HCT116 (cell line): ENCODE data around the gene DNAJB8. TPM values are rescaled to one million over a fixed set of nuclear protein-coding genes. Genes with fewer than 3 reads are reported as not detected.

Source experiments
- ATAC-seq: fragments of 200-7000 bp; cut with Tn5 transposase; 2 replicates; pipeline ENCODE4 v1.9.1; 2020; ENCODE audit warnings: mild to moderate bottlenecking, moderate library complexity
- BruUV-seq: library from RNA; stranded (reverse); fragments of 400-500 nt; replicated peaks from 2 replicates; lab custom pipeline; 2021; lab: Mats Ljungman, UMichigan
- CTCF ChIA-PET: fragments of 300-600 bp; sonication (Branson Sonifier 250); formaldehyde crosslinking; loops from one replicate; lab custom pipeline; 2021; ENCODE audit warnings: antibody characterized with exemption; lab: Charles Lee
- POLR2A ChIA-PET: fragments of 300-600, 350-600 bp; sonication (Branson Sonifier 250); formaldehyde crosslinking; loops from one replicate; lab custom pipeline; 2021; ENCODE audit warnings: antibody characterized with exemption; lab: Charles Lee
- RAD21 ChIA-PET, 2 experiments: fragments of 300-600 bp; sonication (Branson Sonifier 250); formaldehyde crosslinking; loops; one replicate each; lab custom pipeline; 2023; ENCODE audit warnings: low total read pairs in 2 of 2; ENCODE audit not compliant: uncharacterized antibody in 2 of 2, unreplicated experiment in 2 of 2, low non-redundant PET in 1 of 2; lab: Charles Lee
- DNase-seq: peaks from one replicate; pipeline ENCODE4 v3.0.0-alpha.2; 2010; ENCODE audit warnings: low read depth, low spot score
- H2AFZ ChIP-seq: fragments of 200-600 bp; shearing (Covaris generic), sonication (generic); 2 replicates; pipeline ENCODE4 v1.6.1; 2017; ENCODE audit warnings: low read depth, mixed run types, mixed read lengths, antibody characterized with exemption, low read length; ENCODE audit not compliant: poor library complexity, severe bottlenecking
- H3K27ac ChIP-seq: 2 replicates; pipeline ENCODE4 v1.5.1; 2012; ENCODE audit warnings: low read depth, low read length
- H3K27me3 ChIP-seq: fragments of 200-600 bp; sonication (generic); 2 replicates; pipeline ENCODE4 v1.6.1; 2016; ENCODE audit warnings: mixed run types, low read length, mixed read lengths; ENCODE audit not compliant: insufficient read depth
- H3K36me3 ChIP-seq, 2 experiments: fragments of 200-500 bp in 1 of 2; fragments of 200-600 bp in 1 of 2; sonication (Bioruptor generic) in 1 of 2; sonication (generic) in 1 of 2; 2 replicates each; pipeline versions ENCODE4 v1.5.1 to v1.6.1; 2014 to 2016; ENCODE audit warnings: low read length in 2 of 2, inconsistent platforms in 1 of 2, mixed read lengths in 1 of 2, mixed run types in 1 of 2; ENCODE audit not compliant: insufficient read depth in 2 of 2, control insufficient read depth in 1 of 2
- H3K4me1 ChIP-seq, 2 experiments: fragments of 200-600 bp in 1 of 2; sonication (generic) in 1 of 2; 2 replicates each; pipeline versions ENCODE4 v1.5.1 to v1.6.1; 2012 to 2017; ENCODE audit warnings: low read length in 2 of 2, inconsistent platforms in 1 of 2, mild to moderate bottlenecking in 1 of 2, mixed read lengths in 1 of 2, mixed run types in 1 of 2, moderate library complexity in 1 of 2; ENCODE audit not compliant: insufficient read depth in 2 of 2, control insufficient read depth in 1 of 2
- H3K4me2 ChIP-seq: fragments of 200-600 bp; sonication (generic); 2 replicates; pipeline ENCODE4 v1.6.1; 2017; ENCODE audit warnings: mixed run types, low read length, mixed read lengths
- H3K4me3 ChIP-seq, 2 experiments: fragments of 200-600 bp in 1 of 2; sonication (generic) in 1 of 2; replicated peaks in 1 of 2; 2 replicates each; pipeline ENCODE4 v1.5.1; 2011 to 2016; ENCODE audit warnings: low read length in 2 of 2, control low read depth in 1 of 2, low read depth in 1 of 2, mild to moderate bottlenecking in 1 of 2, mixed read lengths in 1 of 2, mixed run types in 1 of 2
- H3K79me2 ChIP-seq: fragments of 200-600 bp; sonication (generic); 2 replicates; pipeline ENCODE4 v1.6.1; 2017; ENCODE audit warnings: mild to moderate bottlenecking, mixed run types, low read length, moderate library complexity, mixed read lengths; ENCODE audit not compliant: insufficient read depth
- H3K9ac ChIP-seq: fragments of 200-600 bp; sonication (generic); 2 replicates; pipeline ENCODE4 v1.6.1; 2016; ENCODE audit warnings: low read length, mixed read lengths
- H3K9me2 ChIP-seq: fragments of 200-600 bp; sonication (generic), shearing (Covaris generic); 2 replicates; pipeline ENCODE4 v1.6.1; 2017; ENCODE audit warnings: mixed run types, mild to moderate bottlenecking, moderate library complexity; ENCODE audit not compliant: insufficient read depth
- H3K9me3 ChIP-seq, 2 experiments: fragments of 200-500 bp in 1 of 2; fragments of 200-600 bp in 1 of 2; sonication (Bioruptor generic) in 1 of 2; sonication (generic) in 1 of 2; 2 replicates each; pipeline ENCODE4 v1.6.1; 2014 to 2017; ENCODE audit warnings: low read length in 2 of 2, mixed read lengths in 2 of 2, inconsistent platforms in 1 of 2, low read depth in 1 of 2, mild to moderate bottlenecking in 1 of 2, mixed run types in 1 of 2, moderate library complexity in 1 of 2; ENCODE audit not compliant: control insufficient read depth in 1 of 2, insufficient read depth in 1 of 2
- H4K20me1 ChIP-seq: fragments of 200-600 bp; sonication (generic), shearing (Covaris generic); 2 replicates; pipeline ENCODE4 v1.6.1; 2017; ENCODE audit warnings: mixed run types, mild to moderate bottlenecking, moderate library complexity; ENCODE audit not compliant: insufficient read depth
- CBX3 ChIP-seq: IDR thresholded peaks from 2 replicates; pipeline ENCODE4 v1.6.1; 2012; ENCODE audit warnings: low read depth
- CEBPB ChIP-seq: IDR thresholded peaks from 2 replicates; pipeline ENCODE4 v1.6.1; 2012; ENCODE audit warnings: low read depth
- EZH2 ChIP-seq: fragments of 200-600 bp; sonication (generic); IDR thresholded peaks from 2 replicates; pipeline ENCODE4 v1.6.1; 2017; ENCODE audit warnings: antibody characterized with exemption, mixed run types
- FOSL1 ChIP-seq: IDR thresholded peaks from 2 replicates; pipeline ENCODE4 v1.6.1; 2012; ENCODE audit warnings: low read depth
- JUND ChIP-seq: IDR thresholded peaks from 2 replicates; pipeline ENCODE4 v1.6.1; 2012
- RAD21 ChIP-seq: IDR thresholded peaks from 2 replicates; pipeline ENCODE4 v1.6.1; 2012; ENCODE audit warnings: low read depth, mild to moderate bottlenecking
- SRF ChIP-seq: IDR thresholded peaks from 2 replicates; pipeline ENCODE4 v1.6.1; 2012; ENCODE audit warnings: low read depth
- TCF7L2 ChIP-seq: IDR thresholded peaks from 2 replicates; pipeline ENCODE4 v1.7.0; 2011; ENCODE audit warnings: borderline replicate concordance, inconsistent platforms; ENCODE audit not compliant: insufficient read depth, insufficient read length; ENCODE audit errors: extremely low read depth
- YY1 ChIP-seq: IDR thresholded peaks from 2 replicates; pipeline ENCODE4 v1.6.1; 2011; ENCODE audit warnings: low read length, low read depth, moderate library complexity, mild to moderate bottlenecking; ENCODE audit not compliant: insufficient replicate concordance; ENCODE audit errors: extremely low read depth
- ZFX ChIP-seq: fragments of 450-650 bp; IDR thresholded peaks from 2 replicates; pipeline ENCODE4 v1.6.1; 2017
- intact Hi-C: fragments of 100-400 bp; cut with micrococcal nuclease; formaldehyde crosslinking; loops from 2 replicates; pipeline ENCODE4 v1.10.0; 2022
- total RNA-seq: library from RNA; stranded (reverse); gene quantifications from one replicate; pipeline ENCODE4 v1.2.1, GENCODE V29; 2021; ENCODE audit not compliant: unreplicated experiment
- TF ChIP-seq, protein P1 (sequence below): IDR thresholded peaks from 2 replicates; pipeline ENCODE4 v1.6.1; 2012
- TF ChIP-seq, protein P2 (sequence below), 3 experiments: fragments of 200-600 bp in 1 of 3; sonication (generic) in 1 of 3; IDR thresholded peaks in 2 of 3; conservative IDR thresholded peaks in 1 of 3; 2 replicates each; pipeline ENCODE4 v1.5.1; 2012 to 2017; ENCODE audit warnings: low read depth in 2 of 3, low read length in 2 of 3, antibody characterized with exemption in 1 of 3, borderline replicate concordance in 1 of 3, control low read depth in 1 of 3, mild to moderate bottlenecking in 1 of 3, mixed read lengths in 1 of 3, mixed run types in 1 of 3, moderate library complexity in 1 of 3; ENCODE audit not compliant: insufficient read depth in 1 of 3

Gene DNAJB8
- total RNA-seq, 1 experiment from 2014 or later: not detected

DNA sequence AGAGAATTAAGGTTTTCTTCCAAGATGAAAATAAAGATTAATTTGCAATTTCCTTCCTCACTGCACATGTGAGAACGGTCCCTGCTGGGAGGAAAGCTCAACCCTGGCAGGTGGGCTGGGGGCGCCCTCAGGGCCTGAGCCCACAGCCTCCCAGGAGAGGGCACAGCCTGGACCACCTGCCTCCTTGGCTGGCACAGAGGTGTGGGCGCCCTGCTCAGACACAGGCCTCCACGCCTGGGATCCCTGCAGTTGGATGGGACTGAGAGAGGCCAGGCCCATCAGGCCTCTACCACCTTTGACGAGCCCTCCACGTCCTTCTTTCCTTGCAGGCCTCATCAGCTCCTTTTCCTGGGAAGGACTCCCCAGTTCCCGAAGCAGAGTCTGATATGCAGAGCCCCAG, 46.4 kb downstream of the DNAJB8 start:
- intact Hi-C loops: loop anchor here (10.0 kb wide), 1 partner anchor 195 kb away; no protein-coding TSS in a partner anchor
- no peaks in the 10 kb centered on the region for H3K36me3 ChIP-seq
- no peaks in the 10 kb centered on the region for H3K79me2 ChIP-seq
- CTCF ChIA-PET: no interaction called here
- no peak overlapping the region for H3K4me3 ChIP-seq
- H3K9me3 ChIP-seq: peaks cover 0 to 11% of the 10 kb centered on the region in 2 experiments; a peak in 1 of 4 replicates
- no TSS peak for BruUV-seq
- H3K9ac ChIP-seq: no peak overlapping the region
- H2AFZ ChIP-seq: no peak overlapping the region
- peaks cover 55 to 77% of the 10 kb centered on the region in 2 experiments for H3K4me1 ChIP-seq
- ATAC-seq (no peak), DNase-seq (no peak)
- no peaks in the 10 kb centered on the region; the same call in 1 of the 2 replicates for H4K20me1 ChIP-seq
- TF ChIP-seq JUND (no peak), EZH2 (no peak), SRF (no peak), YY1 (no peak), TCF7L2 (no peak), FOSL1 (no peak), CEBPB (no peak), ZFX (no peak), RAD21 (no peak), CBX3 (no peak)
- POLR2A ChIA-PET: no interaction called here
- H3K27ac ChIP-seq: no peak overlapping the region
- no peak overlapping the region for H3K4me2 ChIP-seq
- H3K27me3 ChIP-seq: peaks cover 19% of the 10 kb centered on the region
- RAD21 ChIA-PET: no interaction called here
- no peaks in the 10 kb centered on the region for H3K9me2 ChIP-seq

GRCh38 chr3:128419311-128419710, 47.4 kb downstream of the DNAJB8 start:
- no peak overlapping the region for H3K27ac ChIP-seq
- no peaks in the 10 kb centered on the region; the same call in 1 of the 2 replicates for H4K20me1 ChIP-seq
- H3K79me2 ChIP-seq: no peaks in the 10 kb centered on the region
- H3K9me3 ChIP-seq: peaks cover 0 to 11% of the 10 kb centered on the region in 2 experiments; a peak in 1 of 4 replicates
- H2AFZ ChIP-seq: no peak overlapping the region
- POLR2A ChIA-PET: no interaction called here
- CTCF ChIA-PET: no interaction called here
- peaks cover 46 to 73% of the 10 kb centered on the region in 2 experiments for H3K4me1 ChIP-seq
- no peak overlapping the region for H3K4me2 ChIP-seq
- peaks cover 25% of the 10 kb centered on the region for H3K27me3 ChIP-seq
- H3K36me3 ChIP-seq: no peaks in the 10 kb centered on the region
- H3K9ac ChIP-seq: no peak overlapping the region
- TF ChIP-seq, protein P1, sequence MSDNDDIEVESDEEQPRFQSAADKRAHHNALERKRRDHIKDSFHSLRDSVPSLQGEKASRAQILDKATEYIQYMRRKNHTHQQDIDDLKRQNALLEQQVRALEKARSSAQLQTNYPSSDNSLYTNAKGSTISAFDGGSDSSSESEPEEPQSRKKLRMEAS: no peak
- TF ChIP-seq, protein P2, sequence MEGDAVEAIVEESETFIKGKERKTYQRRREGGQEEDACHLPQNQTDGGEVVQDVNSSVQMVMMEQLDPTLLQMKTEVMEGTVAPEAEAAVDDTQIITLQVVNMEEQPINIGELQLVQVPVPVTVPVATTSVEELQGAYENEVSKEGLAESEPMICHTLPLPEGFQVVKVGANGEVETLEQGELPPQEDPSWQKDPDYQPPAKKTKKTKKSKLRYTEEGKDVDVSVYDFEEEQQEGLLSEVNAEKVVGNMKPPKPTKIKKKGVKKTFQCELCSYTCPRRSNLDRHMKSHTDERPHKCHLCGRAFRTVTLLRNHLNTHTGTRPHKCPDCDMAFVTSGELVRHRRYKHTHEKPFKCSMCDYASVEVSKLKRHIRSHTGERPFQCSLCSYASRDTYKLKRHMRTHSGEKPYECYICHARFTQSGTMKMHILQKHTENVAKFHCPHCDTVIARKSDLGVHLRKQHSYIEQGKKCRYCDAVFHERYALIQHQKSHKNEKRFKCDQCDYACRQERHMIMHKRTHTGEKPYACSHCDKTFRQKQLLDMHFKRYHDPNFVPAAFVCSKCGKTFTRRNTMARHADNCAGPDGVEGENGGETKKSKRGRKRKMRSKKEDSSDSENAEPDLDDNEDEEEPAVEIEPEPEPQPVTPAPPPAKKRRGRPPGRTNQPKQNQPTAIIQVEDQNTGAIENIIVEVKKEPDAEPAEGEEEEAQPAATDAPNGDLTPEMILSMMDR (IDR thresholded peaks at IDR 0.05 in 2 of 3, conservative IDR thresholded peaks at IDR 0.05 in 1 of 3; ENCODE audit: borderline replicate concordance in 1 of 3, insufficient read depth in 1 of 3, low read depth in 2 of 3, low read length in 2 of 3): no peak
- no peak for ATAC-seq
- H3K4me3 ChIP-seq: no peak overlapping the region
- no peak for DNase-seq
- RAD21 ChIA-PET: no interaction called here
- intact Hi-C loops: loop anchor here (5.0 kb wide), 1 partner anchor 68 kb away; no protein-coding TSS in a partner anchor
- H3K9me2 ChIP-seq: no peaks in the 10 kb centered on the region
- no TSS peak for BruUV-seq
